H1 (cell line): ENCODE results near the gene ELF4.

ENCODE experiments used
- ATF3 ChIP-seq: IDR thresholded peaks from 2 replicates; pipeline ENCODE4 v1.6.1; 2011; ENCODE audit warnings: low read depth, mild to moderate bottlenecking, low read length; ENCODE audit not compliant: insufficient read depth
- CTBP2 ChIP-seq: IDR thresholded peaks from 2 replicates; pipeline ENCODE4 v1.7.0; 2011; ENCODE audit warnings: borderline replicate concordance, mild to moderate bottlenecking, moderate library complexity, mixed read lengths, low read length; ENCODE audit not compliant: insufficient read depth, insufficient read length
- CTCF ChIP-seq, 3 experiments: IDR thresholded peaks; 1 replicate in 2 of 3; 2 replicates in 1 of 3; pipeline versions ENCODE4 v1.5.1 to v1.6.1; 2011; ENCODE audit warnings: low read length in 3 of 3, mild to moderate bottlenecking in 3 of 3, inconsistent platforms in 2 of 3, low read depth in 1 of 3, moderate library complexity in 1 of 3; ENCODE audit not compliant: insufficient read depth in 1 of 3; ENCODE audit errors: control extremely low read depth in 1 of 3
- JUND ChIP-seq: IDR thresholded peaks from 2 replicates; pipeline ENCODE4 v1.6.1; 2011; ENCODE audit warnings: mild to moderate bottlenecking, improper control_type of control experiment, low read length
- MAFK ChIP-seq: IDR thresholded peaks from 2 replicates; pipeline ENCODE4 v1.6.1; 2012; ENCODE audit warnings: low read depth, mild to moderate bottlenecking, improper control_type of control experiment, low read length
- POU5F1 ChIP-seq: IDR thresholded peaks from 2 replicates; pipeline ENCODE4 v1.6.1; 2011; ENCODE audit warnings: low read depth, mild to moderate bottlenecking, low read length, moderate library complexity
- RFX5 ChIP-seq: IDR thresholded peaks from 2 replicates; pipeline ENCODE4 v1.6.1; 2011; ENCODE audit warnings: low read depth, low read length, improper control_type of control experiment, borderline replicate concordance
- SP1 ChIP-seq: IDR thresholded peaks from 2 replicates; pipeline ENCODE4 v1.6.1; 2011; ENCODE audit warnings: low read depth, low read length
- TAF1 ChIP-seq: IDR thresholded peaks from 2 replicates; pipeline ENCODE4 v1.6.1; 2011; ENCODE audit warnings: mild to moderate bottlenecking, low read depth, low read length
- TEAD4 ChIP-seq: IDR thresholded peaks from 2 replicates; pipeline ENCODE4 v1.6.1; 2012; ENCODE audit warnings: low read depth, low read length, inconsistent platforms, mixed read lengths
- USF2 ChIP-seq: IDR thresholded peaks from 2 replicates; pipeline ENCODE4 v1.6.1; 2011; ENCODE audit warnings: low read length, improper control_type of control experiment
- ZNF274 ChIP-seq: IDR thresholded peaks from 2 replicates; pipeline ENCODE4 v1.7.0; 2012; ENCODE audit warnings: low read length, borderline replicate concordance; ENCODE audit errors: extremely low read depth

GRCh38 chrX:130108647-130109428 is 1.5 kb downstream of the ELF4 start:
- TF ChIP-seq ZNF274 (no peak), CTCF (IDR thresholded peaks at IDR 0.05; ENCODE audit: control extremely low read depth in 1 of 3, insufficient read depth in 1 of 3, low read depth in 1 of 3, low read length in 3 of 3) (no peak), RFX5 (no peak), ATF3 (no peak), JUND (no peak), CTBP2 (no peak), TAF1 (no peak), TEAD4 (no peak), MAFK (no peak), SP1 (no peak), POU5F1 (no peak), USF2 (no peak)
